ENCODE results near the gene CEP112. TPM values are rescaled to one million over a fixed set of nuclear protein-coding genes. Genes with fewer than 3 reads are reported as not detected.

The CEP112 gene
- total and polyA plus RNA-seq, 2 experiments from 2014 or later = 4.0 to 4.3 TPM

DNA sequence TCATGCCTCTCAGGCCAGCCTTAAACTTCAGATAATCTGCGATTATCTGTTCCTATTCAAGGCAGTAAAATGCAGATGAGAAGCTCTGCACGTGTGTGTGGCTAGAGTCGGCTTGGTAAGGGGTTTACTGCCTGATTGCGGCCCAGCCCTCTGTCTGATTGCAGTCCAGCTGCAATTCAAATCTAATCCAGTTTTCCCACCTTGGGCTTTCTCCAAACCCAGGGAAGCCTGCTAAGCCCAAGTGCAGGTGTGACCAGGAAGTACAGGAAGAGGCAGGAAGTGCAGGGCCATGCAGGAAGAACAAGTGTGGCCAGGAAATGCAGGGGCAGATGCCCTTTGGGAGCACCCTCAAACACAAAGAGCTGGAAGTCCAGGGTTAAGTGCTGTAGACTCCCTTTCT, 314.9 kb downstream of the CEP112 start:
- Mint-ChIP-seq H3K4me1 (no peaks in the 10 kb centered on the region; the same call in 2 of the 3 replicates), H3K27me3 (ENCODE audit: insufficient read depth, low read depth, poor library complexity) (no peaks in the 10 kb centered on the region), H3K9me3 (peaks cover 18% of the 10 kb centered on the region), H3K36me3 (ENCODE audit: low read depth) (peaks cover 12% of the 10 kb centered on the region; the same call in 2 of the 3 replicates), H3K4me3 (no peak overlapping the region), H3K27ac (no peak overlapping the region)
- TF ChIP-seq CREB1 (CRISPR knock-in tag; IDR thresholded peaks at IDR 0.05; ENCODE audit: low read depth) = no peak
- TF ChIP-seq EZH2 (IDR thresholded peaks at IDR 0.05; ENCODE audit: low read depth, unreplicated experiment) = no peak
- TF ChIP-seq STAT1 (IDR thresholded peaks at IDR 0.05; ENCODE audit: unreplicated experiment) = no peak
- TF ChIP-seq, protein P1, sequence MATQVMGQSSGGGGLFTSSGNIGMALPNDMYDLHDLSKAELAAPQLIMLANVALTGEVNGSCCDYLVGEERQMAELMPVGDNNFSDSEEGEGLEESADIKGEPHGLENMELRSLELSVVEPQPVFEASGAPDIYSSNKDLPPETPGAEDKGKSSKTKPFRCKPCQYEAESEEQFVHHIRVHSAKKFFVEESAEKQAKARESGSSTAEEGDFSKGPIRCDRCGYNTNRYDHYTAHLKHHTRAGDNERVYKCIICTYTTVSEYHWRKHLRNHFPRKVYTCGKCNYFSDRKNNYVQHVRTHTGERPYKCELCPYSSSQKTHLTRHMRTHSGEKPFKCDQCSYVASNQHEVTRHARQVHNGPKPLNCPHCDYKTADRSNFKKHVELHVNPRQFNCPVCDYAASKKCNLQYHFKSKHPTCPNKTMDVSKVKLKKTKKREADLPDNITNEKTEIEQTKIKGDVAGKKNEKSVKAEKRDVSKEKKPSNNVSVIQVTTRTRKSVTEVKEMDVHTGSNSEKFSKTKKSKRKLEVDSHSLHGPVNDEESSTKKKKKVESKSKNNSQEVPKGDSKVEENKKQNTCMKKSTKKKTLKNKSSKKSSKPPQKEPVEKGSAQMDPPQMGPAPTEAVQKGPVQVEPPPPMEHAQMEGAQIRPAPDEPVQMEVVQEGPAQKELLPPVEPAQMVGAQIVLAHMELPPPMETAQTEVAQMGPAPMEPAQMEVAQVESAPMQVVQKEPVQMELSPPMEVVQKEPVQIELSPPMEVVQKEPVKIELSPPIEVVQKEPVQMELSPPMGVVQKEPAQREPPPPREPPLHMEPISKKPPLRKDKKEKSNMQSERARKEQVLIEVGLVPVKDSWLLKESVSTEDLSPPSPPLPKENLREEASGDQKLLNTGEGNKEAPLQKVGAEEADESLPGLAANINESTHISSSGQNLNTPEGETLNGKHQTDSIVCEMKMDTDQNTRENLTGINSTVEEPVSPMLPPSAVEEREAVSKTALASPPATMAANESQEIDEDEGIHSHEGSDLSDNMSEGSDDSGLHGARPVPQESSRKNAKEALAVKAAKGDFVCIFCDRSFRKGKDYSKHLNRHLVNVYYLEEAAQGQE (IDR thresholded peaks at IDR 0.05; ENCODE audit: unreplicated experiment) = no peak
- no peak for TF ChIP-seq ZNF114 (CRISPR knock-in tag; IDR thresholded peaks at IDR 0.05)
- TF ChIP-seq, protein P2, sequence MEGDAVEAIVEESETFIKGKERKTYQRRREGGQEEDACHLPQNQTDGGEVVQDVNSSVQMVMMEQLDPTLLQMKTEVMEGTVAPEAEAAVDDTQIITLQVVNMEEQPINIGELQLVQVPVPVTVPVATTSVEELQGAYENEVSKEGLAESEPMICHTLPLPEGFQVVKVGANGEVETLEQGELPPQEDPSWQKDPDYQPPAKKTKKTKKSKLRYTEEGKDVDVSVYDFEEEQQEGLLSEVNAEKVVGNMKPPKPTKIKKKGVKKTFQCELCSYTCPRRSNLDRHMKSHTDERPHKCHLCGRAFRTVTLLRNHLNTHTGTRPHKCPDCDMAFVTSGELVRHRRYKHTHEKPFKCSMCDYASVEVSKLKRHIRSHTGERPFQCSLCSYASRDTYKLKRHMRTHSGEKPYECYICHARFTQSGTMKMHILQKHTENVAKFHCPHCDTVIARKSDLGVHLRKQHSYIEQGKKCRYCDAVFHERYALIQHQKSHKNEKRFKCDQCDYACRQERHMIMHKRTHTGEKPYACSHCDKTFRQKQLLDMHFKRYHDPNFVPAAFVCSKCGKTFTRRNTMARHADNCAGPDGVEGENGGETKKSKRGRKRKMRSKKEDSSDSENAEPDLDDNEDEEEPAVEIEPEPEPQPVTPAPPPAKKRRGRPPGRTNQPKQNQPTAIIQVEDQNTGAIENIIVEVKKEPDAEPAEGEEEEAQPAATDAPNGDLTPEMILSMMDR (conservative IDR thresholded peaks at IDR 0.05; ENCODE audit: low read depth in 2 of 2) = no peak
- no peak for TF ChIP-seq JUNB (IDR thresholded peaks at IDR 0.05; ENCODE audit: unreplicated experiment)
- TF ChIP-seq ZNF331 (CRISPR knock-in tag; IDR thresholded peaks at IDR 0.05; ENCODE audit: low read depth) = no peak
- TF ChIP-seq NANOG (IDR thresholded peaks at IDR 0.05; ENCODE audit: borderline replicate concordance) = no peak
- TF ChIP-seq, protein P3, sequence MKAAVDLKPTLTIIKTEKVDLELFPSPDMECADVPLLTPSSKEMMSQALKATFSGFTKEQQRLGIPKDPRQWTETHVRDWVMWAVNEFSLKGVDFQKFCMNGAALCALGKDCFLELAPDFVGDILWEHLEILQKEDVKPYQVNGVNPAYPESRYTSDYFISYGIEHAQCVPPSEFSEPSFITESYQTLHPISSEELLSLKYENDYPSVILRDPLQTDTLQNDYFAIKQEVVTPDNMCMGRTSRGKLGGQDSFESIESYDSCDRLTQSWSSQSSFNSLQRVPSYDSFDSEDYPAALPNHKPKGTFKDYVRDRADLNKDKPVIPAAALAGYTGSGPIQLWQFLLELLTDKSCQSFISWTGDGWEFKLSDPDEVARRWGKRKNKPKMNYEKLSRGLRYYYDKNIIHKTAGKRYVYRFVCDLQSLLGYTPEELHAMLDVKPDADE (IDR thresholded peaks at IDR 0.05) = no peak
- no peak for TF ChIP-seq POLR2AphosphoS5 (IDR thresholded peaks at IDR 0.05; ENCODE audit: low read depth)
- TF ChIP-seq, protein P4, sequence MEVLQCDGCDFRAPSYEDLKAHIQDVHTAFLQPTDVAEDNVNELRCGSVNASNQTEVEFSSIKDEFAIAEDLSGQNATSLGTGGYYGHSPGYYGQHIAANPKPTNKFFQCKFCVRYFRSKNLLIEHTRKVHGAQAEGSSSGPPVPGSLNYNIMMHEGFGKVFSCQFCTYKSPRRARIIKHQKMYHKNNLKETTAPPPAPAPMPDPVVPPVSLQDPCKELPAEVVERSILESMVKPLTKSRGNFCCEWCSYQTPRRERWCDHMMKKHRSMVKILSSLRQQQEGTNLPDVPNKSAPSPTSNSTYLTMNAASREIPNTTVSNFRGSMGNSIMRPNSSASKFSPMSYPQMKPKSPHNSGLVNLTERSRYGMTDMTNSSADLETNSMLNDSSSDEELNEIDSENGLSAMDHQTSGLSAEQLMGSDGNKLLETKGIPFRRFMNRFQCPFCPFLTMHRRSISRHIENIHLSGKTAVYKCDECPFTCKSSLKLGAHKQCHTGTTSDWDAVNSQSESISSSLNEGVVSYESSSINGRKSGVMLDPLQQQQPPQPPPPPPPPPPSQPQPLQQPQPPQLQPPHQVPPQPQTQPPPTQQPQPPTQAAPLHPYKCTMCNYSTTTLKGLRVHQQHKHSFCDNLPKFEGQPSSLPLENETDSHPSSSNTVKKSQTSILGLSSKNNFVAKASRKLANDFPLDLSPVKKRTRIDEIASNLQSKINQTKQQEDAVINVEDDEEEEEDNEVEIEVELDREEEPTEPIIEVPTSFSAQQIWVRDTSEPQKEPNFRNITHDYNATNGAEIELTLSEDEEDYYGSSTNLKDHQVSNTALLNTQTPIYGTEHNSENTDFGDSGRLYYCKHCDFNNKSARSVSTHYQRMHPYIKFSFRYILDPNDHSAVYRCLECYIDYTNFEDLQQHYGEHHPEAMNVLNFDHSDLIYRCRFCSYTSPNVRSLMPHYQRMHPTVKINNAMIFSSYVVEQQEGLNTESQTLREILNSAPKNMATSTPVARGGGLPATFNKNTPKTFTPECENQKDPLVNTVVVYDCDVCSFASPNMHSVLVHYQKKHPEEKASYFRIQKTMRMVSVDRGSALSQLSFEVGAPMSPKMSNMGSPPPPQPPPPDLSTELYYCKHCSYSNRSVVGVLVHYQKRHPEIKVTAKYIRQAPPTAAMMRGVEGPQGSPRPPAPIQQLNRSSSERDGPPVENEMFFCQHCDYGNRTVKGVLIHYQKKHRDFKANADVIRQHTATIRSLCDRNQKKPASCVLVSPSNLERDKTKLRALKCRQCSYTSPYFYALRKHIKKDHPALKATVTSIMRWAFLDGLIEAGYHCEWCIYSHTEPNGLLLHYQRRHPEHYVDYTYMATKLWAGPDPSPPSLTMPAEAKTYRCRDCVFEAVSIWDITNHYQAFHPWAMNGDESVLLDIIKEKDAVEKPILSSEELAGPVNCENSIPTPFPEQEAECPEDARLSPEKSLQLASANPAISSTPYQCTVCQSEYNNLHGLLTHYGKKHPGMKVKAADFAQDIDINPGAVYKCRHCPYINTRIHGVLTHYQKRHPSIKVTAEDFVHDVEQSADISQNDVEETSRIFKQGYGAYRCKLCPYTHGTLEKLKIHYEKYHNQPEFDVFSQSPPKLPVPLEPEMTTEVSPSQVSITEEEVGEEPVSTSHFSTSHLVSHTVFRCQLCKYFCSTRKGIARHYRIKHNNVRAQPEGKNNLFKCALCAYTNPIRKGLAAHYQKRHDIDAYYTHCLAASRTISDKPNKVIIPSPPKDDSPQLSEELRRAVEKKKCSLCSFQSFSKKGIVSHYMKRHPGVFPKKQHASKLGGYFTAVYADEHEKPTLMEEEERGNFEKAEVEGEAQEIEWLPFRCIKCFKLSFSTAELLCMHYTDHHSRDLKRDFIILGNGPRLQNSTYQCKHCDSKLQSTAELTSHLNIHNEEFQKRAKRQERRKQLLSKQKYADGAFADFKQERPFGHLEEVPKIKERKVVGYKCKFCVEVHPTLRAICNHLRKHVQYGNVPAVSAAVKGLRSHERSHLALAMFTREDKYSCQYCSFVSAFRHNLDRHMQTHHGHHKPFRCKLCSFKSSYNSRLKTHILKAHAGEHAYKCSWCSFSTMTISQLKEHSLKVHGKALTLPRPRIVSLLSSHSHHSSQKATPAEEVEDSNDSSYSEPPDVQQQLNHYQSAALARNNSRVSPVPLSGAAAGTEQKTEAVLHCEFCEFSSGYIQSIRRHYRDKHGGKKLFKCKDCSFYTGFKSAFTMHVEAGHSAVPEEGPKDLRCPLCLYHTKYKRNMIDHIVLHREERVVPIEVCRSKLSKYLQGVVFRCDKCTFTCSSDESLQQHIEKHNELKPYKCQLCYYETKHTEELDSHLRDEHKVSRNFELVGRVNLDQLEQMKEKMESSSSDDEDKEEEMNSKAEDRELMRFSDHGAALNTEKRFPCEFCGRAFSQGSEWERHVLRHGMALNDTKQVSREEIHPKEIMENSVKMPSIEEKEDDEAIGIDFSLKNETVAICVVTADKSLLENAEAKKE (CRISPR knock-in tag; IDR thresholded peaks at IDR 0.05) = no peak
- TF ChIP-seq EZH2phosphoT487 (IDR thresholded peaks at IDR 0.05; ENCODE audit: unreplicated experiment) = no peak
- no peak for ATAC-seq
- no peak overlapping the region for H2AFZ ChIP-seq
- H3K4me1 ChIP-seq (ENCODE audit: insufficient read depth) = no peaks in the 10 kb centered on the region
- H3F3A ChIP-seq (replicated peaks; ENCODE audit: low read depth) = no peaks in the 10 kb centered on the region
- H3K27me3 ChIP-seq (ENCODE audit: insufficient read depth) = no peaks in the 10 kb centered on the region
- no peaks in the 10 kb centered on the region for H4K20me1 ChIP-seq (replicated peaks; ENCODE audit: insufficient read depth)
- H3K4me2 ChIP-seq = no peak overlapping the region
- no peaks in the 10 kb centered on the region for H3K9me2 ChIP-seq (ENCODE audit: insufficient read depth)
- no peak for DNase-seq (ENCODE audit: low spot score)
- no peak overlapping the region for H3K4me3 ChIP-seq
- no peak overlapping the region for H3K27ac ChIP-seq (ENCODE audit: low read depth)
- peaks cover 6% of the 10 kb centered on the region; the same call in 1 of the 2 replicates for H3K36me3 ChIP-seq (ENCODE audit: insufficient read depth)
- H3K79me2 ChIP-seq (replicated peaks; ENCODE audit: insufficient read depth) = no peaks in the 10 kb centered on the region
